ENCODE results near the gene TELO2. TPM values are rescaled to one million over a fixed set of nuclear protein-coding genes. Genes with fewer than 3 reads are reported as not detected.

TELO2 gene
- total and polyA plus RNA-seq, 4 donors, result 24.4 to 64.2 (median 42.8) TPM

DNA sequence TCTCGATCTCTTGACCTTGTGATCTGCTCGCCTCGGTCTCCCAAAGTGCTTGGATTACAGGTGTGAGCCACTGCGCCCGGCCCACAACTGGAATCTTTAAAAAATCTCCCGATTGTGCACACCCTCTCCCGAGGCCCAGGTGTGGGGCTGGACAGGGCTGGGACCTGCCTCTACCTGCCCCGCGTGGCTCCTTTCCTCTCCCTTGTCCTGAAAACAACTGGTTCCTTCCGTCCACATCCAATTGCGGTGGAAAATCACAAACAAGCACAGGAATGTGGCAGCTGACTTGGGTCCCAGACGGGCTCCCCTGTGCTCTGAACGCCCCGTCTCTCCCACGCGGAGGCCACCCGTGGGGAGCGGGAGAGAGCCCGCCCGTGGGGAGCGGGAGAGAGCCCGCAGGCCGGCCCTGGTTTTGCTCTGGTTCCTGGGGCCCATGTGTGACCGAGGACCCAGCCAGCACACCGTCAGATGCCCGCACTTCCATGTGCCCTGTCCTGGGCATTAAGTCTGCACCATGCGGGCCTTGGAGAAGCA lies 37.3 kb downstream of the TELO2 start:
- Histone ChIP-seq H3K9me3 (ENCODE audit: control insufficient read depth in 4 of 4, insufficient read depth in 3 of 4, low read length in 3 of 4) (peaks cover 0 to 2% (median 0%) of the 10 kb centered on the region in 4 donors), H3K9ac (ENCODE audit: insufficient read depth in 1 of 2, low read length in 2 of 2) (no peak overlapping the region), H3K4me1 (ENCODE audit: control insufficient read depth in 5 of 5, insufficient read depth in 5 of 5, low read length in 5 of 5) (peaks cover 5 to 50% (median 24%) of the 10 kb centered on the region in 5 donors), H3K4me3 (no peak overlapping the region), H3K27me3 (ENCODE audit: control insufficient read depth in 3 of 3, insufficient read depth in 3 of 3, low read length in 2 of 3) (no peaks in the 10 kb centered on the region), H3K36me3 (ENCODE audit: control insufficient read depth in 4 of 4, insufficient read depth in 4 of 4, low read length in 4 of 4) (peaks cover 0 to 3% (median 0%) of the 10 kb centered on the region in 4 donors), H3K27ac (ENCODE audit: low read depth in 1 of 2, low read length in 1 of 2) (peak overlapping the region; percentile 95)
- ATAC-seq (ENCODE audit: insufficient read depth, low FRiP score), result no peak
- TF ChIP-seq, protein P1, sequence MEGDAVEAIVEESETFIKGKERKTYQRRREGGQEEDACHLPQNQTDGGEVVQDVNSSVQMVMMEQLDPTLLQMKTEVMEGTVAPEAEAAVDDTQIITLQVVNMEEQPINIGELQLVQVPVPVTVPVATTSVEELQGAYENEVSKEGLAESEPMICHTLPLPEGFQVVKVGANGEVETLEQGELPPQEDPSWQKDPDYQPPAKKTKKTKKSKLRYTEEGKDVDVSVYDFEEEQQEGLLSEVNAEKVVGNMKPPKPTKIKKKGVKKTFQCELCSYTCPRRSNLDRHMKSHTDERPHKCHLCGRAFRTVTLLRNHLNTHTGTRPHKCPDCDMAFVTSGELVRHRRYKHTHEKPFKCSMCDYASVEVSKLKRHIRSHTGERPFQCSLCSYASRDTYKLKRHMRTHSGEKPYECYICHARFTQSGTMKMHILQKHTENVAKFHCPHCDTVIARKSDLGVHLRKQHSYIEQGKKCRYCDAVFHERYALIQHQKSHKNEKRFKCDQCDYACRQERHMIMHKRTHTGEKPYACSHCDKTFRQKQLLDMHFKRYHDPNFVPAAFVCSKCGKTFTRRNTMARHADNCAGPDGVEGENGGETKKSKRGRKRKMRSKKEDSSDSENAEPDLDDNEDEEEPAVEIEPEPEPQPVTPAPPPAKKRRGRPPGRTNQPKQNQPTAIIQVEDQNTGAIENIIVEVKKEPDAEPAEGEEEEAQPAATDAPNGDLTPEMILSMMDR (IDR thresholded peaks at IDR 0.05; ENCODE audit: control extremely low read depth, extremely low read depth), result no peak
- DNase-seq, result no peak
- 87 to 90% methylated on average over 27 of the region's 27 CpGs for WGBS, 2 donors

DNA sequence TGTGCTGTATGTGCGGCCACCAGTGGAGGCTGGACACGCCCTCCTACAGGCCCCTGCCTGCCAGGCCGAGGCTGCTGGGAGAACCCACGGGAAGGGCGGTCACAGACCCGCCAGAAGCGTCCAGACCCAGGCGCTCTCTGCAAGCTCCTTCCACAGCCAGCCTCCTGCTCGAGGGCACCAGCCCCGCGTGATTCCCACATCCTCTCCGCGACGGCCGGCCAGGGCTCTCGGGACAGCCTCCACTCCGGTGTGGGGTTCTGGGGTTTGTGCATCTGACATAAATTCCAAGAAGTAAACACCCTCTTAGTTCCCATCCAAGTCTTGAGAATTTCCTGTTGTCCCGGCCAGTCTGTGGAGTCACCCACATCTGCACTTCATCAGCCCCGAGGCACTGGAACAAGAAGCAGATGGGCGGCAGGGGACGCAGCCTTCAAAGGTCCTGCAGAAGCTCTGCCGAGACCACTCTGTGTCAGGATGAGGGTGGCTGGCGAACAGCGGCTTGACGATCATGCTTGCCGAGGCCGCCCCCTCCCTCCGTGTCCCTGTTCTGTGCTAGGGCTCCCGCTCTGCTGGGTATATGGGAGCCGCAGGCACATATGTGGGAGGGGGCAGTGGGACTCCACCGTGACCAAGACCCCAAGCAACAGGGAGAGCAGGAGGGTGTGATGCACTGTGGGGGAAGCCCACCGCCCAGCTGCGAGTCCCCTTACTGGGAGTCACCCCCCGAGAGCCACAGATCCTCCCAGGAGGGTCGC lies 37.9 kb downstream of the TELO2 start:
- H3K4me3 ChIP-seq, result no peak overlapping the region
- 60 to 73% methylated on average over 35 of the region's 35 CpGs for WGBS, 2 donors
- no peak overlapping the region for H3K9ac ChIP-seq (ENCODE audit: insufficient read depth in 1 of 2, low read length in 2 of 2)
- no peaks in the 10 kb centered on the region for H3K9me3 ChIP-seq (ENCODE audit: control insufficient read depth in 4 of 4, insufficient read depth in 3 of 4, low read length in 3 of 4)
- DNase-seq, result peak; percentile 75 to 91 (median 82)
- no peaks in the 10 kb centered on the region for H3K27me3 ChIP-seq (ENCODE audit: control insufficient read depth in 3 of 3, insufficient read depth in 3 of 3, low read length in 2 of 3)
- ATAC-seq (ENCODE audit: insufficient read depth, low FRiP score), result no peak
- H3K36me3 ChIP-seq (ENCODE audit: control insufficient read depth in 4 of 4, insufficient read depth in 4 of 4, low read length in 4 of 4), result peaks cover 0 to 6% (median 0%) of the 10 kb centered on the region in 4 donors
- H3K4me1 ChIP-seq (ENCODE audit: control insufficient read depth in 5 of 5, insufficient read depth in 5 of 5, low read length in 5 of 5), result peaks cover 5 to 57% (median 24%) of the 10 kb centered on the region in 5 donors
- H3K27ac ChIP-seq (ENCODE audit: low read depth in 1 of 2, low read length in 1 of 2), result peak overlapping the region; percentile 95
- TF ChIP-seq, protein P1 (IDR thresholded peaks at IDR 0.05; ENCODE audit: control extremely low read depth, extremely low read depth), result no peak

- Histone ChIP-seq H3K9me3 (ENCODE audit: control insufficient read depth in 4 of 4, insufficient read depth in 3 of 4, low read length in 3 of 4) (no peaks in the 10 kb centered on the region), H3K27me3 (ENCODE audit: control insufficient read depth in 3 of 3, insufficient read depth in 3 of 3, low read length in 2 of 3) (no peaks in the 10 kb centered on the region), H3K9ac (ENCODE audit: insufficient read depth in 1 of 2, low read length in 2 of 2) (no peak overlapping the region), H3K36me3 (ENCODE audit: control insufficient read depth in 4 of 4, insufficient read depth in 4 of 4, low read length in 4 of 4) (peaks cover 0 to 11% (median 2%) of the 10 kb centered on the region in 4 donors), H3K27ac (ENCODE audit: low read depth in 1 of 2, low read length in 1 of 2) (peak overlapping the region; percentile 95), H3K4me1 (ENCODE audit: control insufficient read depth in 5 of 5, insufficient read depth in 5 of 5, low read length in 5 of 5) (peaks cover 5 to 60% (median 24%) of the 10 kb centered on the region in 5 donors), H3K4me3 (no peak overlapping the region)
- ATAC-seq (ENCODE audit: insufficient read depth, low FRiP score) (no peak), DNase-seq (no peak)
- 73 to 84% methylated on average over 14 of the region's 14 CpGs for WGBS, 2 donors
- TF ChIP-seq, protein P1 (IDR thresholded peaks at IDR 0.05; ENCODE audit: control extremely low read depth, extremely low read depth), result no peak
Observed at GRCh38 chr16:1531638-1531910, 38.4 kb downstream of the TELO2 start.

Measured in lung (tissue), 12 donors.